WTC11 (cell line): ENCODE measurements around the gene TFB2M. TPM values are rescaled to one million over a fixed set of nuclear protein-coding genes. Genes with fewer than 3 reads are reported as not detected.
"Not testable (repeated sequence)": the region's sequence is repeated elsewhere in the genome, so short reads cannot be mapped to it uniquely, and the experiment has no call there.

Source experiments
- ATAC-seq: fragments of 200-7000 bp; cut with Tn5 transposase; 2 replicates; pipeline ENCODE4 v1.10.0; 2021; ENCODE audit warnings: mild to moderate bottlenecking, moderate library complexity
- CTCF ChIA-PET: fragments of 300-600 bp; sonication (Branson Sonifier 250); formaldehyde crosslinking; loops from one replicate; lab custom pipeline; 2021; ENCODE audit warnings: antibody characterized with exemption; lab: Charles Lee
- POLR2A ChIA-PET: fragments of 350-600 bp; sonication (Branson Sonifier 250); formaldehyde crosslinking; loops from one replicate; lab custom pipeline; 2021; ENCODE audit warnings: antibody characterized with exemption; lab: Charles Lee
- DNase-seq: peaks from one replicate; pipeline ENCODE4 v3.0.0; 2021; ENCODE audit warnings: low spot score
- H3K27ac Mint-ChIP-seq: 2 replicates; pipeline ENCODE4 v1.8.0; 2021; ENCODE audit warnings: mixed read lengths
- H3K27me3 Mint-ChIP-seq: 2 replicates; pipeline ENCODE4 v1.8.0; 2021; ENCODE audit warnings: low read depth, mild to moderate bottlenecking, moderate library complexity, mixed read lengths
- H3K36me3 Mint-ChIP-seq: 2 replicates; pipeline ENCODE4 v1.8.0; 2021; ENCODE audit warnings: mixed read lengths
- H3K4me1 Mint-ChIP-seq: 2 replicates; pipeline ENCODE4 v1.8.0; 2022; ENCODE audit warnings: mixed read lengths
- H3K4me3 Mint-ChIP-seq: 2 replicates; pipeline ENCODE4 v1.8.0; 2021; ENCODE audit warnings: mild to moderate bottlenecking, moderate library complexity, mixed read lengths
- H3K9me3 Mint-ChIP-seq: 2 replicates; pipeline ENCODE4 v1.8.0; 2021; ENCODE audit warnings: mixed read lengths
- ATF1 ChIP-seq: sonication (generic); formaldehyde crosslinking; IDR thresholded peaks from 2 replicates; pipeline ENCODE4 v1.8.1; 2023; ENCODE audit warnings: mild to moderate bottlenecking, moderate library complexity, missing genetic modification reagents
- IRF2 ChIP-seq: sonication (generic); formaldehyde crosslinking; IDR thresholded peaks from 2 replicates; pipeline ENCODE4 v1.8.0; 2022; ENCODE audit warnings: low read depth, missing genetic modification reagents, borderline replicate concordance
- KAT7 ChIP-seq: sonication (generic); formaldehyde crosslinking; IDR thresholded peaks from 2 replicates; pipeline ENCODE4 v1.8.1; 2023; ENCODE audit warnings: missing genetic modification reagents, mild to moderate bottlenecking, borderline replicate concordance
- PRRX2 ChIP-seq: fragments of 250-450 bp; sonication (Bioruptor Pico); IDR thresholded peaks from 2 replicates; pipeline ENCODE4 v1.8.0; 2021; ENCODE audit warnings: mild to moderate bottlenecking
- SMAD3 ChIP-seq: sonication (generic); formaldehyde crosslinking; IDR thresholded peaks from 2 replicates; pipeline ENCODE4 v1.8.0; 2022; ENCODE audit warnings: missing genetic modification reagents, mild to moderate bottlenecking, borderline replicate concordance
- SMAD4 ChIP-seq: sonication (generic); formaldehyde crosslinking; IDR thresholded peaks from 2 replicates; pipeline ENCODE4 v1.8.0; 2022; ENCODE audit warnings: mild to moderate bottlenecking, missing genetic modification reagents
- ZBTB21 ChIP-seq: sonication (generic); formaldehyde crosslinking; IDR thresholded peaks from 2 replicates; pipeline ENCODE4 v1.8.1; 2023; ENCODE audit warnings: mild to moderate bottlenecking, missing genetic modification reagents, borderline replicate concordance
- ZNF396 ChIP-seq: fragments of 250-450 bp; sonication (Bioruptor Pico); IDR thresholded peaks from 2 replicates; pipeline ENCODE4 v1.8.0; 2021; ENCODE audit warnings: mild to moderate bottlenecking, moderate library complexity, borderline replicate concordance
- total RNA-seq: library from RNA; stranded (reverse); gene quantifications from 3 replicates; pipeline ENCODE4 v1.2.3, GENCODE V29; 2021
- TF ChIP-seq, protein P1 (sequence below): fragments of 250-450 bp; sonication (Bioruptor Pico); IDR thresholded peaks from 2 replicates; pipeline ENCODE4 v2.1.2; 2022; ENCODE audit warnings: mild to moderate bottlenecking, moderate library complexity
- TF ChIP-seq, protein P2 (sequence below): sonication (generic); formaldehyde crosslinking; IDR thresholded peaks from 2 replicates; pipeline ENCODE4 v1.8.1; 2022; ENCODE audit warnings: missing genetic modification reagents, borderline replicate concordance
- TF ChIP-seq, protein P3 (sequence below): sonication (generic); formaldehyde crosslinking; IDR thresholded peaks from 2 replicates; pipeline ENCODE4 v1.8.1; 2022; ENCODE audit warnings: mild to moderate bottlenecking, missing genetic modification reagents, moderate library complexity, borderline replicate concordance
- TF ChIP-seq, protein P4 (sequence below): fragments of 250-450 bp; sonication (Bioruptor Pico); conservative IDR thresholded peaks from 2 replicates; pipeline ENCODE4 v1.9.0; 2021; ENCODE audit warnings: mild to moderate bottlenecking
- TF ChIP-seq, protein P5 (sequence below): fragments of 250-450 bp; sonication (Bioruptor Pico); IDR thresholded peaks from 2 replicates; pipeline ENCODE4 v1.9.0; 2021; ENCODE audit warnings: mild to moderate bottlenecking, borderline replicate concordance

TFB2M gene
- total RNA-seq, 1 experiment from 2014 or later = 16.5 TPM

DNA sequence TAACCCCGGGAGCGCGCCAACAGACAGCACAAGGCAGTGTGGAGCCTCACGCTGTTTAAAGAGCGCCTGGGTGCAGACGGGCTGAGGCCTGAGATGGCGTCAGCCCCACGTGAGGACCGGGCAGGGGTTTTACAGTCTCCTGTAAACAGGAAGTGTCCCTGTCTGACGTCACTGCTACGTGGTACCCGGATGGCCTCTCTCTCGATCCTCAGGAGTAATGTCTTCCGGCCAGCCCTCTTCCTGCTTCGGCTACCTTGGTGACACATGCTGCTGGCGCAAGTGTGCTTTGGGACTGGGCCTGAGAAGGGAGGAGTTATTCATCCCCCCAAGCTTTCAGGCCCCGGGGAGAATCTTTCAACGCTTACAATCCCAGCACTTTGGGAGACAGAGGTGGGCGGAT, 41.4 kb upstream of the TFB2M start (continued):
- TF ChIP-seq, protein P1, sequence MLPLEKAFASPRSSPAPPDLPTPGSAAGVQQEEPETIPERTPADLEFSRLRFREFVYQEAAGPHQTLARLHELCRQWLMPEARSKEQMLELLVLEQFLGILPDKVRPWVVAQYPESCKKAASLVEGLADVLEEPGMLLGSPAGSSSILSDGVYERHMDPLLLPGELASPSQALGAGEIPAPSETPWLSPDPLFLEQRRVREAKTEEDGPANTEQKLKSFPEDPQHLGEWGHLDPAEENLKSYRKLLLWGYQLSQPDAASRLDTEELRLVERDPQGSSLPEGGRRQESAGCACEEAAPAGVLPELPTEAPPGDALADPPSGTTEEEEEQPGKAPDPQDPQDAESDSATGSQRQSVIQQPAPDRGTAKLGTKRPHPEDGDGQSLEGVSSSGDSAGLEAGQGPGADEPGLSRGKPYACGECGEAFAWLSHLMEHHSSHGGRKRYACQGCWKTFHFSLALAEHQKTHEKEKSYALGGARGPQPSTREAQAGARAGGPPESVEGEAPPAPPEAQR (CRISPR knock-in tag) = no peak
- TF ChIP-seq, protein P2, sequence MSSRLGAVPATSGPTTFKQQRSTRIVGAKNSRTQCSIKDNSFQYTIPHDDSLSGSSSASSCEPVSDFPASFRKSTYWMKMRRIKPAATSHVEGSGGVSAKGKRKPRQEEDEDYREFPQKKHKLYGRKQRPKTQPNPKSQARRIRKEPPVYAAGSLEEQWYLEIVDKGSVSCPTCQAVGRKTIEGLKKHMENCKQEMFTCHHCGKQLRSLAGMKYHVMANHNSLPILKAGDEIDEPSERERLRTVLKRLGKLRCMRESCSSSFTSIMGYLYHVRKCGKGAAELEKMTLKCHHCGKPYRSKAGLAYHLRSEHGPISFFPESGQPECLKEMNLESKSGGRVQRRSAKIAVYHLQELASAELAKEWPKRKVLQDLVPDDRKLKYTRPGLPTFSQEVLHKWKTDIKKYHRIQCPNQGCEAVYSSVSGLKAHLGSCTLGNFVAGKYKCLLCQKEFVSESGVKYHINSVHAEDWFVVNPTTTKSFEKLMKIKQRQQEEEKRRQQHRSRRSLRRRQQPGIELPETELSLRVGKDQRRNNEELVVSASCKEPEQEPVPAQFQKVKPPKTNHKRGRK (CRISPR knock-in tag) = no peak
- TF ChIP-seq SMAD4 (CRISPR knock-in tag) = no peak
- no peak for TF ChIP-seq PRRX2 (CRISPR knock-in tag)

DNA sequence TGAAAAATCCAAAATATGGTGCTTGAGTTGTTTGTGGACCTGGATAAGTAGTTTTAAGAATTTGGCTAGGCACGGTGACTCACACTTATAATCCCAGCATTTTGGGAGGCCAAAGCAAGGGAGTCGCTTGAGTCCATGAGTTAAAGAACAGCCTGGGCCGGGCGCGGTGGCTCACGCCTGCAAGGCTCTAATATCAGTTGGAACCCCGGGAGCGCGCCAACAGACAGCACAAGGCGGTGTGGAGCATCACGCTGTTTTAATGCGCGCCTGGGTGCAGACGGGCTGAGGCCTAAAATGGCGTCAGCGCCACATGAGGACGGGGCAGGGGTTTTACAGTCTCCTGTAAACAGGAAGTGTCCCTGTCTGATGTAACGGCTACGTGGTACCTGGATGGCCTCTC, 39.2 kb upstream of the TFB2M start:
- CTCF ChIA-PET, DNase-seq, H3K4me3 Mint-ChIP-seq, H3K27ac Mint-ChIP-seq, H3K36me3 Mint-ChIP-seq, H3K27me3 Mint-ChIP-seq, ATAC-seq, POLR2A ChIA-PET, H3K9me3 Mint-ChIP-seq: not testable (repeated sequence)
- H3K4me1 Mint-ChIP-seq = peaks cover 15% of the 10 kb centered on the region

DNA sequence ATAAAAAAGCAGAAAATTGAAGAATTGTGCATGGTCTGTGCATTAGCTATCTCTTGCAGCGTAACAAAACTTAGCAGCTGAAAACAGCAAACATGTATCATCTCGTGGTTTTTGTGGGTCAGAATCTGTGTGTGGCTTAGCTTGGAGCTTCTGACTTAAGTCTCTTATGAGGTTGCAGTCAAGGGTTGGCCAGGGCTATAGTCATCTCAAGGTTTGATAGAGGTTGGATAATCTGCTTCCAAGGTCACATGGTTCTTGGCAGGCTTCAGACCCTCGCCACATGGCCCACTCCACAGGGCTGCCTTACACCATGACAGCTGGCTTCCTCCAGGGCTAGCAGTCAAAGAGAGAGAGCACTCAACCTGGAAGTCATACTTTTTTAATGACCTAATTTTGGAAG, 36.1 kb upstream of the TFB2M start:
- Mint-ChIP-seq H3K27me3 (no peaks in the 10 kb centered on the region), H3K4me1 (no peaks in the 10 kb centered on the region), H3K9me3 (no peaks in the 10 kb centered on the region), H3K4me3 (no peak overlapping the region), H3K36me3 (no peaks in the 10 kb centered on the region), H3K27ac (no peak overlapping the region)
- ChIA-PET POLR2A (no interaction called here), CTCF (no interaction called here)
- DNase-seq (no peak), ATAC-seq (no peak)
- no peak for TF ChIP-seq KAT7 (CRISPR knock-in tag)
- TF ChIP-seq, protein P3, sequence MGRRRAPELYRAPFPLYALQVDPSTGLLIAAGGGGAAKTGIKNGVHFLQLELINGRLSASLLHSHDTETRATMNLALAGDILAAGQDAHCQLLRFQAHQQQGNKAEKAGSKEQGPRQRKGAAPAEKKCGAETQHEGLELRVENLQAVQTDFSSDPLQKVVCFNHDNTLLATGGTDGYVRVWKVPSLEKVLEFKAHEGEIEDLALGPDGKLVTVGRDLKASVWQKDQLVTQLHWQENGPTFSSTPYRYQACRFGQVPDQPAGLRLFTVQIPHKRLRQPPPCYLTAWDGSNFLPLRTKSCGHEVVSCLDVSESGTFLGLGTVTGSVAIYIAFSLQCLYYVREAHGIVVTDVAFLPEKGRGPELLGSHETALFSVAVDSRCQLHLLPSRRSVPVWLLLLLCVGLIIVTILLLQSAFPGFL (CRISPR knock-in tag) = no peak
- TF ChIP-seq SMAD3 (CRISPR knock-in tag) = no peak
- no peak for TF ChIP-seq ZBTB21 (CRISPR knock-in tag)
- no peak for TF ChIP-seq ATF1 (CRISPR knock-in tag)
- TF ChIP-seq ZNF396 (CRISPR knock-in tag) = no peak
- TF ChIP-seq, protein P4, sequence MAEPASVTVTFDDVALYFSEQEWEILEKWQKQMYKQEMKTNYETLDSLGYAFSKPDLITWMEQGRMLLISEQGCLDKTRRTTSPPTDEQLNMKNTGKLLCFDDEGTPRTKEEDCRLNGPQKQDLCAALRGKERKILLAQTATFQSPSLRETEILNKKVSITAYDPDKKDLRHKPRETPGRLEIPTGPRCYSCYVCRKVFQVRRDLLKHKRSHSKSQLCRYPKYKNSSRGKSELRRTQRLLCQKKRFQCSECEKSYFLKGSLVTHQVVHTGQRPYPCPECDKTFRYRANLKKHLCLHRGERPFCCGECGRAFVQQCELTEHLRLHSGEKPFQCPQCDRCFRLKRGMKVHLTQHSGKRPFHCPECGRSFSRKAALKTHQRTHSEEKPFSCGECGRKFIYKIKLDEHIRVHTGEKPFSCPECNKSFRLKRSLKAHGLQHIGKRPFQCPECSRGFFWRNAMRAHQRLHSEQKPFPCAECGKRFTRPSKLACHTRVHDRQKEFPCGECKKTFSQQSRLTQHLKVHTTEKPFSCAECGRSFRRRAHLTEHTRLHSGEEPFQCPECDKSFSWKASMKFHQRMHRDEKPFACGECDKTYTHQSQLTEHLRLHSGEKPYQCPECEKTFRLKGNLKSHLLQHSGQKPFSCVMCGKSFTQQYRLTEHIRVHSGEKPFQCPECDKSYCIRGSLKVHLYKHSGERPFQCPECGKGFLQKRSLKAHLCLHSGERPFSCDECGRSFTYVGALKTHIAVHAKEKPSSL (CRISPR knock-in tag) = no peak
- TF ChIP-seq, protein P5, sequence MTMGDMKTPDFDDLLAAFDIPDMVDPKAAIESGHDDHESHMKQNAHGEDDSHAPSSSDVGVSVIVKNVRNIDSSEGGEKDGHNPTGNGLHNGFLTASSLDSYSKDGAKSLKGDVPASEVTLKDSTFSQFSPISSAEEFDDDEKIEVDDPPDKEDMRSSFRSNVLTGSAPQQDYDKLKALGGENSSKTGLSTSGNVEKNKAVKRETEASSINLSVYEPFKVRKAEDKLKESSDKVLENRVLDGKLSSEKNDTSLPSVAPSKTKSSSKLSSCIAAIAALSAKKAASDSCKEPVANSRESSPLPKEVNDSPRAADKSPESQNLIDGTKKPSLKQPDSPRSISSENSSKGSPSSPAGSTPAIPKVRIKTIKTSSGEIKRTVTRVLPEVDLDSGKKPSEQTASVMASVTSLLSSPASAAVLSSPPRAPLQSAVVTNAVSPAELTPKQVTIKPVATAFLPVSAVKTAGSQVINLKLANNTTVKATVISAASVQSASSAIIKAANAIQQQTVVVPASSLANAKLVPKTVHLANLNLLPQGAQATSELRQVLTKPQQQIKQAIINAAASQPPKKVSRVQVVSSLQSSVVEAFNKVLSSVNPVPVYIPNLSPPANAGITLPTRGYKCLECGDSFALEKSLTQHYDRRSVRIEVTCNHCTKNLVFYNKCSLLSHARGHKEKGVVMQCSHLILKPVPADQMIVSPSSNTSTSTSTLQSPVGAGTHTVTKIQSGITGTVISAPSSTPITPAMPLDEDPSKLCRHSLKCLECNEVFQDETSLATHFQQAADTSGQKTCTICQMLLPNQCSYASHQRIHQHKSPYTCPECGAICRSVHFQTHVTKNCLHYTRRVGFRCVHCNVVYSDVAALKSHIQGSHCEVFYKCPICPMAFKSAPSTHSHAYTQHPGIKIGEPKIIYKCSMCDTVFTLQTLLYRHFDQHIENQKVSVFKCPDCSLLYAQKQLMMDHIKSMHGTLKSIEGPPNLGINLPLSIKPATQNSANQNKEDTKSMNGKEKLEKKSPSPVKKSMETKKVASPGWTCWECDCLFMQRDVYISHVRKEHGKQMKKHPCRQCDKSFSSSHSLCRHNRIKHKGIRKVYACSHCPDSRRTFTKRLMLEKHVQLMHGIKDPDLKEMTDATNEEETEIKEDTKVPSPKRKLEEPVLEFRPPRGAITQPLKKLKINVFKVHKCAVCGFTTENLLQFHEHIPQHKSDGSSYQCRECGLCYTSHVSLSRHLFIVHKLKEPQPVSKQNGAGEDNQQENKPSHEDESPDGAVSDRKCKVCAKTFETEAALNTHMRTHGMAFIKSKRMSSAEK (CRISPR knock-in tag) = no peak
- no peak for TF ChIP-seq IRF2
